RKO (cell line): ENCODE results near the gene TSPAN17.
A peak's percentile ranks its signal among the peaks of the same experiment; 100 is the strongest.

ENCODE experiments used
- DNase-seq: peaks from one replicate; pipeline ENCODE4 v3.0.0-alpha.2; 2016; ENCODE audit warnings: low spot score

TSPAN17 gene

DNA sequence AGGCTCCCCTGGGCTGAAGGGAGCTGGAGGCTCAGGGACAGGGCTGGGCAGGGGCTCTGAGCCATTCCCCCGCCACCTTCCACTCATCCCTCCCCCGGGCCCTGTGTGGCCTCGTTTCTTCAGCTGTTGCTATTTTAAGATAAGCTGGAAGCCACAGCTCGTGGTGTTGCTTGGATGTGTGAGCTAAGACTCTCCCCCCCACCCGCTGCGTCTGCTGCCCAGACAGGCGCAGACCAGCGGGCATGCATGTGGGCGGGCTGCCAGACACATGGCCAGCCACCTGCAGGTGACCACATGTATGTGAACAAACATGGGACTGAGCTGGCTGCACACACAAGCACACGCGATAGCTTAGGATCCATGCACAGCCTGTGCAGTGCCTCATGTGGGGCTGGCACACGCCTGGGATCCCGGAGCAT lies 25.6 kb upstream of the TSPAN17 start:
- DNase-seq = no peak

DNA sequence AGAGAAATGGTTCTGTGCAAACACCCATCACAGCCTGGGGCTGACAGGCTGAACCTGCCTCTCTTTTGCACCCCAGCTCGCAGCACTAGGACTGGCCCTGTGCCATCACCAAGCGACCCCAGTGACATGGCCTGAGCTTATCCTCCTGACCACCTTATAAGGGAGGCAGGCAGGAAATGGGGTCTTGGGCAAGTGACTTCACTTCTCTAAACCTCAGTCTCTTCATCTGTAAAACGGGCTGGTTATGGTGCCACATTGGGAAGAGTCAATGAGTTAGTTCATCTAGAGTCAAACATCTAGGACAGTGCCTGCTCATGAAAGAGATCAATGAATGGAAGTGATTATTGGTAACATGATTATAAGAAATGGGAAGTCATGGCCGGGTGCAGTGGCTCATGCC lies 23.1 kb upstream of the TSPAN17 start:
- DNase-seq = no peak

DNA sequence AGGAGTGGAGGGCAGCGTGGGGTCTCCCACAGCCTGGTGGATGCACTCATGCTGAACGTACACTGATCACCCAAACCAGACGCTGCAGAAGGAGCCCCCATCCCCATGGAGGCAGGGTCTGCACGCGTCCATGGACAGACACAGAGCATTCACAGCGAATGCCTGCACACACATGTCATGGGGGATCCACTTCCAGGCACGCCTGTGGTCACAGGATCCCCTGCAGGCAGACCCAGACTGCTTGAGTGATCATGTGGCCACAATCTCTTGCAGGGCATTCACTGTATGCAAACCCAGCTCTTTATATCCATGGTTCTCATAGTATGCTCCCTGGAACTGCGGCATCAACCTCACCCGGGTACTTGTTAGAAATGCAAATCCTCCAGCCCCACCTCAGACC lies 22.3 kb upstream of the TSPAN17 start:
- no peak for DNase-seq

DNA sequence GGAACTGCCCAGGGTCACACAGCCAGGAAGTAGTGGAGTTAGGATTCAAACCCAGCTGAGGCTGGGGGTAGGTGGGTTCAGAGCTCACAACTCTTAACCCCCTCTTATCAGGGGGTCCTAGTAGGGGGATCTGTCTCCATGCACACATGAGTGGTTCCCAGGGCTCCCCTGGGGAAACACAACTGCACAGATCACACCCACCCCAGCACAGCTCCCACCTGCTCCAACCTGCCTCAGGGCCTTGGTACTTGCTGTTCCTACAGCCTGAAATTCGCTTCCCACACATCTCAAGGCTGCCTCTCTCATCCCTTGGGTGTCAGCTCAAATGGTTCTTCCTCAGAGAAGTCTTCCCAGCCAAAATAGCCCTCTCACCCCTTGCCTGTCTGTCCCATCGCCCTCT lies 21.8 kb upstream of the TSPAN17 start:
- DNase-seq = no peak

DNA sequence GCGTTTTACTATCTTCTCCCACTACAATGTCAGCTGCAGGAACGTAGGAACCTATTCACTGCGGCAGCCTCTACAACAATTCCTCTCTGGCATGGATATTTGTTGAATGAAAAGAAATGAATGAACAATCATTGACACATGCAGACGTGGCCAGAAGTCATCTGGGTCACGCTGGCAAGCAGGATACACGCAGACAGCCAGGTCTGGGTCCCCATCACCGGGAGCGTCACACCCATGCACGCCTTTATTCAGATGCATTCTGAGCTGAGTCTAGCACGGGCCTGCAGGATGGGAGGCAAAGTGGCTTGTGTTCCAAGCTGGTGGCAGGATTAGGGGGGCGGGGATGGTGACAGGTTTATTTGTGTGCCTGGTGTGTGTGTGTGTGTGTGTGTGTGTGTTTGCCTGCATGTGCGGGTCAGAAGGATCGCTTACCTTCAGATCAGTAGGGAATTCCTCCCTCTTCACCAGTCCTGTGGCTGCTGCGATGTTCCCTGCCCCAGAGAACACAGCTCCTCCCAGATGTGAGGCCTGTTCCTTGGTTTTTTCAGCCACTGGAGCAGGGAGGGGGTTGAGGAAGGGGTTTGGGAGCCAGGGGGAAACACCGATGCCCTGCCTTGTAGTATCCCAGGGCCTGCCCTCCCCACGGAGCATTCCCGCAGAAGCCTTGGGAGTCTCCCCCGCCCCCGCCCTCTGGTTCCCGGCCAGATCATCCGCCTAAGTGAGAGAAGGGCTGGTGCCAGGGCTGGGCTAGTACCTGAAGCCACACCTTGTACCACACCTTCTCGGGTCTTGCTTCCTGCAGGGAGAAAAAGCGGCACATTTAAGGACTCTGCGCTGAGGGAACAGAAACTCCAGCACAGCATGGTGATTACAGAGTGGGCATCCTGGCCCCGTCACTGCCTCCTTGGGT lies 21.1 kb upstream of the TSPAN17 start:
- DNase-seq = peak; percentile 31

DNA sequence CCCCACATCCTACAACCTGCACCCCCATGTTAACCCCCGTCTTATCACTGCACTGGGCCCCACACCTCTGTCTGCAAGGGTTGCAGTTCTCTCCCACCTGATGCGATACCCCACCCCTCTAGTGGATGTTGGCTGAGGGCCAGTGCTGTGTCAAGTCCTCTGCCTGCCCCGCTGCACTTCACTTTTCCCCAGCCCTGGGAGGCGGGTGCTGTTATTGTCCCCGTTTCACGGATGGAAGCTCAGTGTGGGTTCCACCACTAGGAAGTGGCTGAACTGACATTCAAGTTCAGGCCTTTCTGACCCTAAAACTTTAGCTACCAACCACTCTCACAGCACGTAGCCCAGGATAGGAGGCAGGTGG lies 20.4 kb upstream of the TSPAN17 start:
- no peak for DNase-seq

DNA sequence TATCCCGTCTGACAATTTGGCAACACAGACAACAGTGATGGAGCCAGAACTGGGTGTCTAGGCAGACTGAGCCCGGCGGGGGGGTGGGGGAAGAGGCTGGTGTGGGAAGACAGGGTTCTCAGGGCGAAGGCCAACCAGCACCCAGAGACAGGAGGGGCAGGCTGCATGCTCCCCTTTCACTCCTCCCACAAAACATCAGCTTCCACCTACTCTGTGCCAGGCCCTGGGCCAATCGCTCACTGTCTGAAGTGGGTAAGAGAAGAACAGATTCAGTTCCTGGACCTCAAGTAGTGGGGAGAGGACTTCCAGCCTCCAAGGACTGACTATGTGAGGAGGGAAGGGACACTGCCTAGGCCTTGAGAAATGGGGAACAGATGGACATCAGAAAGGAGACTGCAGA lies 19.7 kb upstream of the TSPAN17 start:
- DNase-seq = no peak

DNA sequence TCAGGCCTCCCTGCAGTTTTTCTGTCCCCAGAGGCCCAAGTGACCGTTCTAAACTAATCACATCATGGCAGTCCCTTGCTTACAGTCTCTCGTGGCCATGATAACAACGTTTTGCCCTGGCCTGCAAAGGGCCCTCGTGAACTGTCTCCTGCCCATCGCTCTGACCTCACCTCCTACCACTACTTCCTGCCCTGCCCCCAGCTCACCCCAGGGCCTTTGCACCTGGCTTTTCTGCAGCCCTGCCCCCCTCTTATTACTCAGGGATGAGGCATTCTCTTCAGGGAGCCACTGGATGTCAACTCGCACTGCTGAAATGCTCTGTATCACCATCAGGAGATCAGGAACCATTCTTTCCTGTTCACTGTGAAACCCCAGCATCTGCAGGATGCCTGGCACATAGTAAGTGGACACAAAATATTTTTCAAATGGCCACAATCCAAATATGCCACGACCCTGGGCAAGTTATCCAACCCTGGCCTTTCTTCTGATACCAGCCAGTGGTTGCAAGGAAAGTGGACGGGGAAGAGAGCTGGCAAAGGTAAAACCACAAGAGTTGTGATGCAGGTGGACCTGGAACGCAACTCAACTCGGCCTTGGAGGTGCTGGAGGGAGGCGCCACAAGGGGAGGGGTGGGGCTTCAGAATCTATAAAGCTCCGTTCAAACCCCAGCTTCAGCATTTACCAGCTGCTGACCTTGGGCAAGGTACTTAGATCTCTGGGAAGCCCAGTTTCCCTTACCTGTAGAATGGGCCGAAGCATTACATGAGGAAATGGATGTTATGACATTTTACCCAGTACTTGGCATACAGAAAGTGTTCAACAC lies 18.7 kb upstream of the TSPAN17 start:
- peak; percentile 23 for DNase-seq

DNA sequence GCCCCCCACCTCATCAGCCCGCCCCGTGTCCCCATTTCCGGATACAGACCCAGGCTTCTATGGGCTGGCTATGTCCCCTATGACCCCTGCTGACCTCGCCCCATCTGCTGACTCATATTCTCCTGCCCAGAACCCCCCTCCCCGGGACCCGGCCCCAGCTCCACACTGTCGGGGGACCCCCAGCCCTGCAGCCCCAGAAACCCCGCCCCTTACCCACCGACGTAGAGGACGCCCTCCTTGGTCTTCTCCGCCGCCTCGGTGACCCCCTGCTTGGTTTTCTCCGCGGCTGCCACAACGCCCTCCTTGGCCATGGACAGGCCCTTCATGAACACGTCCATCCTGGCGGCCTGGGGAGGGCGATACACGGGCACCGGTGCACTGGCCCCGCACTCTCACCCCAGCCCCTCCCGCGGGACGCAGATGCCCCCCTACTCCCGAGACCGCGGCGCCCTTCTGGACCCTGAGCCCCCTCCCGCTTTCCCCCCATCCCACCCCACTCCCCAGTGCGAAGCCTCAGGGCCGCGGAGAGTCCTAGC lies 17.9 kb upstream of the TSPAN17 start:
- no peak for DNase-seq

DNA sequence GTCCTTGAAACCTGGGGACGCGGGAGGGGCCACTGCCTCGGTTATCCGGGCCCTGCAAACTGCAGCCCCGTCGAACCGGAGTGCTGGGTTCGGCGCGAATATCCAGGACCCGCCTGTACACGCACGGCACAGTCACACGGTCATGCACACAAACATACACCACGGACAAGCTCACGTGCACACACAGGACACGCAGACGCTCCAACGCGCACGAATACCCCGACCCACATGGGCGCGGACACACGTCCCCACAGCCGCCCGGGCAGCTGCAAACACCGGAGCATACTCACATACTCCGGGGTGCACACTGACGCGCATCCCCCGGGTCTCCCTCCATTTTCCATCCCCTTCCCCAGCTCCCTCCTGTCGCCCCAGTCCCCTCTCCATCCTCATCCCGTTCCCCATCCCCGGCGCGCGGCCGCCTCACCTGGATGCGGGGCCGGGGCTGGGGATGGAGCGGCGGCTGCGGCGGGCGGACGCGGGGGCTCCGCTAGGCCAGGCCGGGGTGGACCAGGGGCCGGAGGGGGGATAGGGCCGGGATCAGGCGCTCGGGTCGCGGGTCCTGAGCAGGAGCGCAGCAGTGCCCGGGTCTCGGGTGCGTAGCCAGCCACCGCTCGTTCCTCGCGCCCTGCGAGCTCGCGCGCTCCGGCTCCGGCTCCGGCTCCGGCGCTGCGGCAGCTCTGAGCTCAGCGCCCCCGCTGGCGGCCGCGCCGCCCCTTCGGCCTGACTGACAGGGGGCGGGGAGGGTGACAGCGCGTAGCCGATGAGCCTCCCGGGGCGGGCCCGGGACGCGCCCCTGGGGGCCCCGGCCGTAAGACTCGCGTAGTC lies 17.2 kb upstream of the TSPAN17 start, which contains the start of the genes EIF4E1B and SNCB:
TSS of gene EIF4E1B (plus strand) at position 823 of the 828 bp plus-strand sequence. CDS start 12,113 bp downstream, outside the sequence.
TSS of gene SNCB (minus strand) at position 682 of the 828 bp plus-strand sequence. CDS start 880 bp downstream, outside the sequence.
- DNase-seq = no peak

DNA sequence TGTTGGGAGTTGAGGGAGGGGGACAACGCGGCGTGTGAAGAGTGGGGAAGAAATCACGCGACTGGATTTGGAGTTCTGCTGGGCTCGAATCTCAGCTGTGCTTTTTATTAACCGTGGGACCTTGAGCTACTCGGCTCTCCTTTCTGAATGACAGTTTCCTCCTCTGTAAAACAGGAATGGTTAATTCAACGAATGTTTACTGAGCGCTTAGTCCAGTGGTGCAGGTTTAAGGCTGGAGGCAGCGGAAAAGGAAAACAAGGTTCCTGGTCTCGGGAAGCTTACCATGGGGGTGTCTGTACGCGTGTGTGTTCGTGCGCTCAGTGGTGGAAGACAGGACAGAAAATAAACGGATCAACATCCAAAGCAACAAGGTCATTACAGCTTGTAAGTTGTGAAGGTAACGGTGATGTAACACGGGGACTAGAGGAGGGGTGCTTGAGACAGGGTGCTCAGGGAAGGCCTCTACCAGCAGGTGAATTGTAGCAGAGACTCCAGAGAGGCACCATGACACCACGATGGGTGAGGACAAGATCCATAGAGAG lies 16.5 kb upstream of the TSPAN17 start:
- no peak for DNase-seq

DNA sequence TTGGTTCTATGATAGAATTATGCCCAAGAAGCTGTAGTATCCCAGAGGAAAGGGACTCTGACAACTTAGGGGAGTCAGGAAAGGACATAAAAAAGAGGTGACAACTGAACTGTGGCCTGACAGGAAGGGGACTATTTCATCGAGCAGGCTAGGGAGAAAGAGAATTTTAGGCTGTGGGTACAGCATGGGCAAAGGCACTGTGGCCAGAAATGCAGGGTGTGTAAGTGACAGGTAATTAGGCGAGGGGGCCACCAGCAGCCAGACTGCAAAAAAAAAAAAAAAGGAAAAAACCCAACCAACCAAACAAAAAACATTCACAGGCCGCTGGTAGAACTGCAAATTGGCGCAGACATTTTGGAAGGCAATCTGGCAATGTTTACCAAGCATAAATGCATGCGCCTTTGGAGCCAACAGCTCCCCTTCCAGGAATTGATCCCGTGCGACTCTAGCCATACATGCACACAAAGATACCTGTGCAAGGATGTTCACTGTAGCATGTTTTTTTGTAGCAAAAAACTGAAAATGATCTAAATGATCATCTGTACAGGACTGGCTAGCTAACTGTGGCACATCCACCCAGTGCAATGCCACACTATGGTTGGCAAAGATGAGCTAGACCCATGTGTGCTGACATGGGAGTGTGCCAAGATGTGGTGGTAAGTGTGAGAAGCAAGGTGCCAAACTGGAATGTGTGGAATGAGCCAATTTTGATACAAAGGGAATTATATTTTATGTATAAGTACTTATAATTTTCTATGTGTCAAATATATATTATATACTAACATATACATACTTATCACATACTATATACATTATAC lies 15.7 kb upstream of the TSPAN17 start:
- no peak for DNase-seq

DNA sequence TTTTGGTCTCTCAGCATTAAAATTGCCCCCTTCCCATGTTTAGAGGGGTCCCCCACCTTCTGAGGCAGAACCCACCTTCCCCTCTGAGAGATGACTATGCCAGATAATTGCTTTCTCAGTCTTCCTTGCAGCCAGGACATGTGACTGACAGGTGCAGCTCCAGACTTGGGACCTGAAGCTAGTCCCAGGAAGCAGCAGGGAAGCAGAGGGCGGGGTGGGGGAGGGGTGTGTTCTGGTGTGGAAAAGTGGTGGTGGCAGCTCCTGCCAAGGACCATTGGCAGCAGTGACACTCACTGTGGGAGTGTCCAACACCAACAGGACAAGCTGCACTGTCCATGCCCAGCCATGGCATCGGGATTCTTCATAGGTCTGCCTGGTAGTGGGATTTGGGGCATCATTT lies 14.5 kb upstream of the TSPAN17 start:
- no peak for DNase-seq

DNA sequence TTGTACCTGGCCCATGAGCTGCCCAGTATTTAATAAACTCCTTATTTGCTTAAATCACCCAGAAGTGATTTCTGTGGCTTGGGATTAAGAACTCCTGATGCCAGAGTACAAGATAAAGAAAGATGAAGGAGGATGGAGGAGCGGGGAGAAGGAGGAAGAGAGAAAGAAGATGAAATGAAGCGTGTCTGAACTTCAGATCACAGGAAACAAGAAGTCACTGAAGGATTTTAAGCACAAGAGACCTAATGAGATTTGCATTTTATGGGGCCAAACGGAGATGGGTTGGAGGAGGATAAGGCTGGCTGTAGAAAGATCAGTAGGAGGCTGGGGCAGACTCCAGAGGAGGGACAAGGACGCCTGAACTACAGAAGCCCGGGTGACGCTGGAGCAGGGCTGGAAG lies 13.7 kb upstream of the TSPAN17 start:
- DNase-seq = no peak

DNA sequence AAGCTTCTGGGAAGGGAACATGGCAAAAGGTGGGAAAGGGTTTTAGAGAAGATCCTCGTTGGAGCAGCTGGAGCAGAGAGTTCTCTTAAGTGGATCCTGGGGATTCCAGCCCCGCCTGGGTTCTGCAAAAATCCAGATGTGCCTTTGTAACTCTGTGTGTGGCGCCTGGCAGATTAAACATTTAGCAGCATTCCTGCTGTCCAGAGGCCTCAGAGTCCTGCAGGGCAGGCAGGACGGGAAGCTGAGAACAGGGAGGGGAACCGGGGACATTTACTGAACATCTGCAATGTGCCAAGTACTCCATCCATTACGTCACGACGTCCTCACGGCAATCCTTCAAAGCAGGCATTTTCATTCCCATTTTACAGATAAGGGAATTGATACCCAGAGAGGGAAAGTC lies 10.9 kb upstream of the TSPAN17 start:
- DNase-seq = no peak

DNA sequence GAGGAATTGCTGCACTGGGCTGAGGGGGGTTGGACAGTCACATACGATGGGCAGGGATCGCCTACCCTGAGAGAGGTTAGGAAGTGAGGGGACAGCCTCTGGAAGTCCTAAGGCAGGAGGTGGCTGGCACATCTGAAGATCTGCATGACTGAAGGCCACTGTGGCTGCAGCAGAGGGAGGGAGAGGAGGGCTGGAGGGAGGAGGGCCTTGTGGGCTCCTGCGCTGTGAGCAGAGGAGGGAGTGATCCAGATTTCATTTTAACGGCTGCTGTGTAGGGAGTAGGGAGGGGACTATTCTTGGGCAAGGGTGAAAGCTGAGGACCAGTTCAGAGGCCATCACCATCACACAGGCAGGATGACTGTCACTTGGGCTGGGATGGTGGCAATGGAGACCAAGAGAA lies 9.7 kb upstream of the TSPAN17 start:
- no peak for DNase-seq

DNA sequence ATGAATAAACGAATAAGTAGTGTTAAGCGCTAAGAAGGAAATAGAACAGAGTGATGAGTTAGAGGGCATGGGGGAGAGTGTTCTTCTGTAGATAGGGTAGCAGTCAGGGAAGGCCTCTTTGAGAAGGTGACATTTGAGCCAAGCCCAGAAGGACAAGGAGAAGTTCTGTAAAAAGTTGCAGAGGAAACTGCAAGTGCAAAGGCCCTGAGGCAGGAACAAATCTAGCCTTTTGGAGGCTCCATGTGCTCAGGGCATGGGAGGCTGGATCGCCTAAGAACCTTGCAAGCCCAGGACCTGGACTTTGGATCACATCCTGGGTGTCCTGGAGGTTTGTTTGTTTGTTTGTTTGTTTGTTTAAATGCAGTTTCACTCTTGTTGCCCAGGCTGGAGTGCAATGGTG lies 8.8 kb upstream of the TSPAN17 start:
- no peak for DNase-seq

DNA sequence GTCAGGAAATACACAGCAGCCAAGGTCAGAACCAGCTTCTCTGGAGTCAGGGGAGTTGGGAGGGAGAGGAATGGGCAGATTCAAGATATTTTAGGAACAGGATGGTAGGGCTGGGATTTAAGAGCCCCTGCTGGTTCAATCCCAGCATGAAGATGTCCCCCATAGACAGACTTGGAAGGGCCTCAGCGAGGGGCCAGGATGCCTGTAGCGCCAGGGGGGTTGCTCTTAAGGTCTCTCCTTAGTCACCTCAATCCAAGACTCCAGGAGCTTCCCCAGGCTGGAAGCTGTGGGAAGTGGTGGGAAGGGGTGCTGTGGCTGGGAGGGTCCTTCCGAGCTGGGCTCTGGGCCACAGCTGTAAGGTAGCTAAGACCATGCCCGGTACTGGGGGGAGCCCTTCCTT lies 8.1 kb upstream of the TSPAN17 start:
- DNase-seq = no peak

DNA sequence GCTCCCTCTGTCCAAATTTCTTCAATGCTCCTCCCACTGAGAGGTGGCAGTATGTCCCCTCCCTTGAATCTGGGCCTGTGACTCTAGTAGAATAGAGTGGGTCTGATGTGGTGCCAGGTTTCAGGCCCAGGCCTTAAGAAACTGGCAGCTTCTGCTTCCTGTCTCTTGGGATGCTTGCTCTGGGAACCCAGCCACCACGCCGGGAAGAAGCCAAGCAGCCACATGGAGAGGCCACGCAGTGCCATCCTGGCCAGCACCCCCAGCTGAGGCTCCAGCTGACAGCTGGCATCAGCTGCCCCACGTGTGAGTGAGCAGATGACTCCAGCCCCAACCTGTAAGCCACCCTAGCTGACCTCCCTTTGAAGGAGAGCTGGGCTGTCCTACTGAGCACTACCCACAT lies 7.3 kb upstream of the TSPAN17 start:
- no peak for DNase-seq

DNA sequence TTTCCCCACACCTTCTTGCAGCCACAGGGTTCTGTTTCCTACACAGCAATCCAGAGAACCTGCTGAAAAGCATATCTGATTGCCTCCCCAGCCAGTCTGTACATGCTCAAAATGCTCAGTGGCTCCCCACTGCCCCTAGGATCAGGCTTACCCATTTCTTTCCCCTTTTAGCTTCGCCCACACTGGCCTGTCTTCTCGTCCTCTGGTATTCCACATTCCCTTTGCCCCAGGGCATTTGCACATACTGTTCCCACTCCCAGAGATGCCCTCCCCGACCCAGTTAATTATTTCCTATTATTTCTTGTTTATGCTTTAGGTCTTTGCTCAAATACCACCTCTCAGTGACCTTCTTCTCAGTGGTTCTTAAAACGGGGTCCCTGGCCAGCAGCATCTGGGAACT lies 6.7 kb upstream of the TSPAN17 start:
- no peak for DNase-seq
